GM12872 (cell line): Measurements from ENCODE around the gene NEK8.

Experiments used
- CTCF ChIP-seq: IDR thresholded peaks from 3 replicates; pipeline ENCODE4 v1.5.1; 2011; ENCODE audit warnings: low read depth, mild to moderate bottlenecking, low read length, moderate library complexity; ENCODE audit not compliant: insufficient read depth

The NEK8 gene

GRCh38 chr17:28747051-28747691 is 18.6 kb downstream of the NEK8 start:
- no peak for TF ChIP-seq CTCF

DNA sequence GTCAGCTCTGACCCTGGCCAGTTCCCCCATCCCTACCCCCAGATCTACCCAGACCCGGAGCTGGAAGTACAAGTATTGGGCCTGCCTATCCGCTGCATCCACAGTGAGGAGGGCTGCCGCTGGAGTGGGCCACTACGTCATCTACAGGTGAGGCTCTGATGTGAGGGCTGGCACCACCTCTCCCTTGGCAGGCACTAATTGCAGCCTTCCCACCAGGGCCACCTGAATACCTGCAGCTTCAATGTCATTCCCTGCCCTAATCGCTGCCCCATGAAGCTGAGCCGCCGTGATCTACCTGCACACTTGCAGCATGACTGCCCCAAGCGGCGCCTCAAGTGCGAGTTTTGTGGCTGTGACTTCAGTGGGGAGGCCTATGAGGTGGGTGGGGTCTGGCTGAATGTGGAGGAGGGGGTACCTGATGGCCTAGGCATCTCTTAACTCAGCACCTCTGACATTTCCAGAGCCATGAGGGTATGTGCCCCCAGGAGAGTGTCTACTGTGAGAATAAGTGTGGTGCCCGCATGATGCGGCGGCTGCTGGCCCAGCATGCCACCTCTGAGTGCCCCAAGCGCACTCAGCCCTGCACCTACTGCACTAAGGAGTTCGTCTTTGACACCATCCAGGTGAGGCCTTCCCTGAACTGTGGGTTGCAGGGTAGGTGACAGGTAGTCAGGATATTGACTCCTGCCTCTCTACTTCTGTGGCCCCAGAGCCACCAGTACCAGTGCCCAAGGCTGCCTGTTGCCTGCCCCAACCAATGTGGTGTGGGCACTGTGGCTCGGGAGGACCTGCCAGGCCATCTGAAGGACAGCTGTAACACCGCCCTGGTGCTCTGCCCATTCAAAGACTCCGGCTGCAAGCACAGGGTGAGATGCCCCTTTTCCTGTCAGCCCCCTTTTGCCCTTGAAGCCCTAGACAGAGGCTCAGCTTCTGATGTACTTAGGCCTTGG is 19.5 kb downstream of the NEK8 start:
- TF ChIP-seq CTCF: no peak

DNA sequence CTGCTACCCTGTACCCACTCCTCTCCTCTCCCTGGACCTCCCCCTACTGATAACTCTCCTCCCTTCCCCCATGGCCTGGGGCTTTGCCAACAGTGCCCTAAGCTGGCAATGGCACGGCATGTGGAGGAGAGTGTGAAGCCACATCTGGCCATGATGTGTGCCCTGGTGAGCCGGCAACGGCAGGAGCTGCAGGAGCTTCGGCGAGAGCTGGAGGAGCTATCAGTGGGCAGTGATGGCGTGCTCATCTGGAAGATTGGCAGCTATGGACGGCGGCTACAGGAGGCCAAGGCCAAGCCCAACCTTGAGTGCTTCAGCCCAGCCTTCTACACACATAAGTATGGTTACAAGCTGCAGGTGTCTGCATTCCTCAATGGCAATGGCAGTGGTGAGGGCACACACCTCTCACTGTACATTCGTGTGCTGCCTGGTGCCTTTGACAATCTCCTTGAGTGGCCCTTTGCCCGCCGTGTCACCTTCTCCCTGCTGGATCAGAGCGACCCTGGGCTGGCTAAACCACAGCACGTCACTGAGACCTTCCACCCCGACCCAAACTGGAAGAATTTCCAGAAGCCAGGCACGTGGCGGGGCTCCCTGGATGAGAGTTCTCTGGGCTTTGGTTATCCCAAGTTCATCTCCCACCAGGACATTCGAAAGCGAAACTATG is 20.4 kb downstream of the NEK8 start:
- TF ChIP-seq CTCF: no peak

GRCh38 chr17:28749516-28750177 is 21.1 kb downstream of the NEK8 start:
- no peak for TF ChIP-seq CTCF

DNA sequence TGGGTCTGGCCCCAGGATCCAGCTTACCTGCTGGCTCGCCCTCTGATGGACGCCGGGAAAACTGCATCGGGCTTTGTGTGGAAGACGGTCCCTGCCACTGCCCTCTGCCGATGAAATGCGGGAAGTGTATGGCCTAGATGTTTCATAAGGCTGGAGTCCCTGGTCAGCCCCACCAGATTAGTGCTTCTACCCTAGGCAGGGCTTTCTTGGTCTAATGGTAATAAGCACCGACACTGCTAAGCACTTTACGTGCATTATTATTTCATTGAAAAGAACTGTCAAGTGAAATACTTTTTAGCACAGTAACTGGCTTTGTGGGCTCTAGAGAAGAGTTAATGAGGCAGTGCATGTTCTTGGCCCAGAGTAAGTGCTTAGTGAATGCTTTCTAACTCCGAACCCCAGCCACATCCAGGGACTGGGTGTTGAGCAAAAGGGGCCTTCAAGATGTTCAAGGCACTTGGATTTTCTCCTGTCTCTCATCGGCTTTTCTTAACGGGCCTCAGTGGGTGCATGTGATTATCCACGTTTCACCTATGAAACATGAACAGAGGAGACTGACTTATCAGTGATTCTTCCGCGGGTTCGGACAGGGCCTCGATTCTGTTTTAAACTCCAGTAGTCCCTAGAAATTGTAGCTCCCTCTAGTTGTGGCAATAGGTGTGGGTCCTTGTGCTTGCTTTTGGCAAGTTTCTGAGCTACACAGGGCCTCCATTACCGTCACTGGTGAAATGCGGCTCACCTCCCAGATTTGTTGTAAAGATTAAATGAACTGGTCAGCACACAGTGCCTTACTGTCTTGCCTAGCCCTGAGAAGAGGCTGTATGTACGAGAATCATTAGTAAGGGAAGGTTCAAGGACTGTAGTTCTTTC is 21.8 kb downstream of the NEK8 start:
- TF ChIP-seq CTCF: peak; percentile 100

DNA sequence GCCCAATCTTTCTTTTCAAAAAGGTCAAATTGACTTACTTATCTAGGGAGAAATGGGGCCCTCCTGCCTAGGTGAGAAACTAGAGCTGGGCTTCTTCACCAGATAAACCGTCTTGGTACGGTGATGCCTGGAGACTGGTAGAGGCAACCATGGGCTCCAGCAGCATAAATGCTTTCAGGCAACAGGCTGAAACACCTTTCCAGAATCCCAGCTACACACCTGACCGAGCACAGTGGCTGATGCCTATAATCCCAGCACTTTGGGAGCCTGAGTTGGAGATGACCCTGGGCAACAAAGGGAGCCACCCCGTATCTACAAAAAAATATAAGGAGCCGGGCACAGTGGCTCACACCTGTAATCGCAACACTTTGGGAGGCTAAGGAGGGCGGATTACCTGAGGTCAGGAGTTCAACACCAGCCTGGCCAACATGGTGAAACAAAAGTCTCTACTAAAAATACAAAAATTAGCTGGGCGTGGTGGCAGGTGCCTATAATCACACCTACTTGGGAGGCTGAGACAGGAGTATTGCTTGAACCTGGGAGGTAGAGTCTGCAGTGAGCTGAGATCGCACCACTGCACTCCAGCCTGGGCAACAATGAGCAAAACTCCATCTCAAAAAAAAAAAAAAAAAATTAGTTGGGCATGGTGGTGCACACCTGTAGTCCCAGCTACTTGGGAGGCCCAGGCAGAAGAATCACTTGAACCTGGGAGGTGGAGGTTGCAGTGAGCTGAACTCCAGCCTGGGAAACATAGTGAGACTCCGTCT is 23.2 kb downstream of the NEK8 start:
- no peak for TF ChIP-seq CTCF
